ENCODE results near the gene TPSAB1. TPM values are rescaled to one million over a fixed set of nuclear protein-coding genes. Genes with fewer than 3 reads are reported as not detected.

Gene TPSAB1
- total RNA-seq, 1 experiment from 2014 or later: 0.25 TPM

DNA sequence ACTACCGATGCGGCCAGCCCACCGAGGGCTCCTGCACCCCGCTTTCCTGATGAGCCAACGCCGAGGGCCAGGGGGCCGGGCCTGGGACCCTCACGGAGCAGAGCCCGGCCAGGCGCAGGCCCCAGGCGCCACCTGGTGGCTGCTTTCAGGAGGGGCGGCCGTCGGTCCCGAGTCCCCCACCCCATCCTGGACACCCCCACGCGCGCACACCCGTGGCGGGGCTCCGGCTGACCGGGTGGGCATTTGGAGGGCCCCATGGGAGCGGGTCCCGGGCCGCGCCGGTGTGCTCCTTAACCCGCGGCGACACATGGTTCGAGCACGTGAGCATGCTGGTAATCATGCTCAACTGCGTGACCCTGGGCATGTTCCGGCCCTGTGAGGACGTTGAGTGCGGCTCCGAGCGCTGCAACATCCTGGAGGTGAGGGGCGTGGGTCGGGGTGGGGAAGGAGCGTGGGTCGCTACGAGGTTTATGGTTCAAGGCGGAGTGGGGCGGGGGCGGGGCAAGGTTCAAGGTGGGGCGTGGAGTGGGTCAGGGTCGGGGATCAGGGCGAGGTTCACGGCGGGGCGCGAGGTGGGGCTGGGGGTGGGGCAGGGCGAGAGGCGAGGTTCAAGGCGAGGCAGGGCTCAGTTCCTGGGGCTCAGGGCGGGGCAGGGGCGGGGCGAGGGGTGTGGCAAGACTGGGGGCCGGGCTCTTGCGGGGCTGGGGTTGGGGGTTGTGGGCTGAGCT lies 45.7 kb upstream of the TPSAB1 start:
- no peaks in the 10 kb centered on the region for H3K27me3 ChIP-seq (ENCODE audit: insufficient read depth, low read length)
- no peak for DNase-seq (ENCODE audit: low read depth, low spot score)
- TF ChIP-seq, protein P1, sequence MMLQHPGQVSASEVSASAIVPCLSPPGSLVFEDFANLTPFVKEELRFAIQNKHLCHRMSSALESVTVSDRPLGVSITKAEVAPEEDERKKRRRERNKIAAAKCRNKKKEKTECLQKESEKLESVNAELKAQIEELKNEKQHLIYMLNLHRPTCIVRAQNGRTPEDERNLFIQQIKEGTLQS (IDR thresholded peaks at IDR 0.05): no peak
- TF ChIP-seq CEBPB (IDR thresholded peaks at IDR 0.05; ENCODE audit: low read depth) (no peak), RAD21 (IDR thresholded peaks at IDR 0.05; ENCODE audit: low read depth) (peak; percentile 91), ZNF274 (IDR thresholded peaks at IDR 0.05; ENCODE audit: low read depth, low read length) (no peak), SRF (IDR thresholded peaks at IDR 0.05; ENCODE audit: low read depth) (no peak), POLR2A (IDR thresholded peaks at IDR 0.05; ENCODE audit: borderline replicate concordance, extremely low read depth, insufficient read depth, insufficient read length) (no peak), EGR1 (IDR thresholded peaks at IDR 0.05; ENCODE audit: low read depth) (no peak), EZH2 (IDR thresholded peaks at IDR 0.05) (no peak), ZBTB33 (IDR thresholded peaks at IDR 0.05; ENCODE audit: extremely low read depth, insufficient replicate concordance, low read length) (no peak), FOSL1 (IDR thresholded peaks at IDR 0.05; ENCODE audit: low read depth) (no peak), ZFX (IDR thresholded peaks at IDR 0.05) (peak; percentile 3; the same call in 1 of the 2 replicates), TCF7L2 (IDR thresholded peaks at IDR 0.05; ENCODE audit: borderline replicate concordance, extremely low read depth, insufficient read depth, insufficient read length) (no peak), ELF1 (IDR thresholded peaks at IDR 0.05; ENCODE audit: borderline replicate concordance, low read depth) (no peak), EZH2phosphoT487 (IDR thresholded peaks at IDR 0.05; ENCODE audit: borderline replicate concordance) (no peak), CTCF (IDR thresholded peaks at IDR 0.05 in 2 of 3, conservative IDR thresholded peaks at IDR 0.05 in 1 of 3; ENCODE audit: borderline replicate concordance in 1 of 3, insufficient read depth in 1 of 3, low read depth in 2 of 3, low read length in 2 of 3) (peak; percentile 74 to 86 (median 84); a peak in 5 of 6 replicates), JUND (IDR thresholded peaks at IDR 0.05) (no peak)
- TF ChIP-seq, protein P2, sequence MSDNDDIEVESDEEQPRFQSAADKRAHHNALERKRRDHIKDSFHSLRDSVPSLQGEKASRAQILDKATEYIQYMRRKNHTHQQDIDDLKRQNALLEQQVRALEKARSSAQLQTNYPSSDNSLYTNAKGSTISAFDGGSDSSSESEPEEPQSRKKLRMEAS (IDR thresholded peaks at IDR 0.05): no peak

More for the DNA sequence above, 45.7 kb upstream of the TPSAB1 start:
- CTCF ChIA-PET: interaction anchor here (1.1 to 1.4 kb wide), 3 partner anchors 44 to 138 kb away, joined by 3 read pairs; no protein-coding TSS in a partner anchor
- intact Hi-C loops (cut with micrococcal nuclease): loop anchor here (1.0 to 5.0 kb wide), 3 partner anchors 43 to 138 kb away; partner anchors contain the start of gene CACNA1H
- RAD21 ChIA-PET (ENCODE audit: low non-redundant PET in 1 of 2, low total read pairs in 2 of 2, uncharacterized antibody in 2 of 2, unreplicated experiment in 2 of 2): interaction anchor here in 1 of 2 experiments (0.9 kb wide), 1 partner anchor 137 kb away, joined by 3 read pairs; no protein-coding TSS in a partner anchor
- Histone ChIP-seq H4K20me1 (ENCODE audit: insufficient read depth) (no peaks in the 10 kb centered on the region), H3K9me2 (ENCODE audit: insufficient read depth) (no peaks in the 10 kb centered on the region), H3K4me1 (ENCODE audit: control insufficient read depth in 1 of 2, insufficient read depth in 2 of 2, low read length in 2 of 2) (peaks cover 22 to 49% of the 10 kb centered on the region in 2 experiments), H3K79me2 (ENCODE audit: insufficient read depth, low read length) (no peaks in the 10 kb centered on the region), H2AFZ (ENCODE audit: low read depth, low read length, poor library complexity, severe bottlenecking) (no peak overlapping the region), H3K27ac (ENCODE audit: low read depth, low read length) (peak overlapping the region; percentile 72; the same call in 1 of the 2 replicates), H3K9ac (ENCODE audit: low read length) (peak overlapping the region; percentile 67), H3K4me3 (replicated peaks in 1 of 2; ENCODE audit: low read depth in 1 of 2, low read length in 2 of 2) (peak overlapping the region; percentile 26 to 58), H3K9me3 (ENCODE audit: control insufficient read depth in 1 of 2, insufficient read depth in 1 of 2, low read depth in 1 of 2, low read length in 2 of 2) (no peaks in the 10 kb centered on the region), H3K4me2 (ENCODE audit: low read length) (peak overlapping the region; percentile 78), H3K36me3 (ENCODE audit: control insufficient read depth in 1 of 2, insufficient read depth in 2 of 2, low read length in 2 of 2) (no peaks in the 10 kb centered on the region)
- ATAC-seq: peak; percentile 48
- BruUV-seq (replicated peaks): no TSS peak
- POLR2A ChIA-PET: no interaction called here

Measured in HCT116 (cell line).